ENCODE data around the gene INSYN2B.
"Not testable (repeated sequence)": the region's sequence is repeated elsewhere in the genome, so short reads cannot be mapped to it uniquely, and the experiment has no call there.

Gene INSYN2B

GRCh38 chr5:169850409-169850808 lies 129.9 kb downstream of the INSYN2B start:
- DNase-seq (ENCODE audit: low read depth in 2 of 2), result no peak

DNA sequence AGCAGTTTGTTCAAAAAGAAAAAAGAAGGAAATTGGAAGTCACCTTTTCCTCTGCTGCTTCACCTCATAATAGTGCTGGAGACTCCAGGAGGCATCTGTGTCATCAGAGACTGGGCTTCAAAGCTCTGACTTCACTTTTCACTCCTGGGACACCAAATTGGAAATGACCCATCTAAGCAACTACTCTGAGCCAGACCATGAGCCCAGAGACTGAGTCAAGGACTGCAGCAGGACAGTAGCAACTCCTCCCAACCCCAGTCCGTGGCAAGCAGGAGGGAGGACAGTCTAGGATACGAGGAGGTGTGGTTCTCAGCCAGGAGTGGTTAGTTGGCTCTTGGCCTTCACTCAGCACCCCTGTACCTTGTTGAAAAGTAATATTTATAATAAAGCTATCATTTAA lies 131.5 kb downstream of the INSYN2B start:
- DNase-seq (ENCODE audit: low read depth in 2 of 2), result no peak

GRCh38 chr5:169848271-169848670 lies 132.0 kb downstream of the INSYN2B start:
- DNase-seq (ENCODE audit: low read depth in 2 of 2), result no peak

- no peak for DNase-seq (ENCODE audit: low read depth in 2 of 2)
Observed at GRCh38 chr5:169847519-169847918, 132.8 kb downstream of the INSYN2B start.

DNA sequence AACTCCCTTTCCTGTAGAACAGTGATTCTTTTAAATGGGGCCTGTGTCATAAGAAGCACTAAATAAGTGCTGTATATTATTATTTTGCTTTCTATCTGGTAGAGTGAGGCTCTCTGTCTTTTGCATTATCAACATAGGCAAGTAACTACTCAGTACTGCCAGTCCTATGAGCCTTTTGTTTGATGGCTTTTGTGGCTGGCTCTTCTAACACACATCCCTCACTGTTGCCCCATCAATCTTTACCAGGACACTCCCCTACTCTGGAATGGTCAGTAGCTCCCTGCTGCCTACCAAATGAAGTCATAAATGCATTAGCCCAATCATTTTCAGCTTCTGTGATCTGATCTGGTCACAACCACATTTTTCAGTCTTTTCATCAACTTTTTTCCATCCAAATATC lies 137.6 kb downstream of the INSYN2B start:
- no peak for DNase-seq (ENCODE audit: low read depth in 2 of 2)

DNA sequence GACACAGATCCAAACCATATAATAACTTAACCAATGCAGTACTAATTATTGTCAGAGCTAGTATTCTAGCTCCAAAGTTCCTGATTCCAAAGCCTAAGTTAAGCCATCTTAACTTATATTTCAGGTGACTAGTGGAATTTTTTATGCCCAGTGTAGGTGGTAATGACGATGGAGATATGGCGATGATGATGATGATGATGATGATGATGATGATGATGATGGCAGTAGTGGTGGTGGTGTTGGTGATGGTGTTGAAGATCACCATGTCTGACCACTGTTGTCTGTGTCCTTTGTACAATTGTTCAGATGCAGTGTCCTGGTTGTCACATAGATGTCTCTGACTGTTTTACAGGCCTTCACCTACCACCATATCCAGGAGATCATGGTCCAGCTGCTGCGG lies 139.9 kb downstream of the INSYN2B start:
- DNase-seq (ENCODE audit: low read depth in 2 of 2), result no peak

GRCh38 chr5:169838688-169839087 lies 141.6 kb downstream of the INSYN2B start:
- no peak for DNase-seq (ENCODE audit: low read depth in 2 of 2)

DNA sequence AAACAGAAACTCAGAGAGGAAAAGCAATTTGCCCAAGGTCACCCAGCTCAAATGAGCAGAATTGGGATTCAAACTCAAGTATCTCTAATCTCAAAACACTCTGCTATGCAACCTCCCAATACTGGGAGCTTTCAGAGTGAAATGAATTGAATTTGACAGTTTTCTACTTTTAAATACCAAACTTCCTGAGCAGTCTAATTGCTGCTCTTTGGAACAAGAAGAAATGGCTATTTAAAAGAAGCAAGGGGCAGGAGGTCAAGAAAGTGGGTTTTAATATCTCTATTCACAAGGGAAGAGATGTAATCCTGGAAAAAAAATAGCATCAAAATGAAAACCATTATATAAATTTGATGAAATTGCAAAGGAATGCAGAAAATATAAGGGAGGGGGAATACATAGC lies 142.6 kb downstream of the INSYN2B start:
- no peak for DNase-seq (ENCODE audit: low read depth in 2 of 2)

DNA sequence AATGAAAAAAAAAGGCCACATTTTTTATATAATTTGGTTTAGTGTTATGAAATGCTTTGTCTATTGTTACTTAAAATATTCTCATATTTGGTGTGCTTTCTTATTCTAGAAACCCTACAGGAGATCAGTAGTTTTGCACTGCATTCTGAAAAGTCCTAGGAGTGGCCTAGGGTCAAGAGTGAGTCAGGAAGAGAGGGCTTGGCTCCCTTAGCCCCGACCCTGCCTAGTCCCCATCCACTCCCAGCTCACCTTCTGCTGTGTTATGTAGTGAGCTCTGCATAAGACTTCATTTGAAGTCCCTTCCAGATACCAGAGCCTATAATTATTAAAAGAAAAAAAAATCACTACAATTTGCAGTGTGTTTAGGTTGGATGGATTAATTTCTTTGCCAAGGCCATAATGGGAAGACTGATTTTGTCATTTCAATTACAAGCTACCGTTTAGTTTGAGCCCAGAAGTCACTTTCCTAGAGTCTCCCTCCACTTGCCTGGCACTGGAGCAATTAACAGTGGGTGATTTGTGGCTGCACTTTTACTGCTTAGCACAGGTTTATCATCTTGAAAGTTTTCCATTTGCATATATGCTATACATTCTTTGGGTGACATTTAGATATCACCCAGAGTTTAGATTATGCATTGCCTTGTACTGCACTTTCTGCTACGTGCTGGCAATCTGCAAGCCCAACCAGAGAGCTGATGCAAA lies 143.3 kb downstream of the INSYN2B start:
- no peak for DNase-seq (ENCODE audit: low read depth in 2 of 2)

DNA sequence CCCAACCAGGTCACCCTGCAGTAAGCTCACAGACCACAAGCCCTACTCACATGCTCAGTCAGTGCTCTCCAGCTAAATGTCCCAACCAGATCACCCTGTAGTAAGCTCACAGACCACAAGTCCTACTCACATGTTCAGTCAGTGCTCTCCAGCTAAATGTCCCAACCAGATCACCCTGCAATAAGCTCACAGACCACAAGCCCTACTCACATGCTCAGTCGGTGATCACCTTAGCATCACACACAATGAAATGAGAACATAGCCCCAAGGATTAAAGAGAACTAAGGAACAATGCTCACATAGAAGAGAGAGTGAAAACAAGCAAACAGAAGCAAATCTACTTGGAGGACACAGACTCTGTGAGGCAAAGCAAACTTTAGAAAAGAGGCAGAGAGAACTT lies 145.8 kb downstream of the INSYN2B start:
- DNase-seq (ENCODE audit: low read depth in 2 of 2), result not testable (repeated sequence)

DNA sequence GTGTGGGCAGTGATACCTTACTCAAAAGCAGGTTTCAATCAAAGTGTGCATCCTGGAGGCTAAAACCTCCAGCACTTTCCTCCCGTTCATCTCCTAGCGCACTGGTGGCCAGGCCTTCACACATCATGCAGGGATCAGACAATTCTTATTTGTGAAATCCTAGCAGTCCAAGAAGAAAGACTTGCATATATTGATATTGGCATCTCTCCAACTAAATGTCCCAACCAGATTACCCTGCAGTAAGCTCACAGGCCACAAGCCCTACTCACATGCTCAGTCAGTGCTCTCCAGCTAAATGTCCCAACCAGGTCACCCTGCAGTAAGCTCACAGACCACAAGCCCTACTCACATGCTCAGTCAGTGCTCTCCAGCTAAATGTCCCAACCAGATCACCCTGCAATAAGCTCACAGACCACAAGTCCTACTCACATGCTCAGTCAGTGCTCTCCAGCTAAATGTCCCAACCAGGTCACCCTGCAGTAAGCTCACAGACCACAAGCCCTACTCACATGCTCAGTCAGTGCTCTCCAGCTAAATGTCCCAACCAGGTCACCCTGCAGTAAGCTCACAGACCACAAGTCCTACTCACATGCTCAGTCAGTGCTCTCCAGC lies 146.5 kb downstream of the INSYN2B start:
- not testable (repeated sequence) for DNase-seq (ENCODE audit: low read depth in 2 of 2)

DNA sequence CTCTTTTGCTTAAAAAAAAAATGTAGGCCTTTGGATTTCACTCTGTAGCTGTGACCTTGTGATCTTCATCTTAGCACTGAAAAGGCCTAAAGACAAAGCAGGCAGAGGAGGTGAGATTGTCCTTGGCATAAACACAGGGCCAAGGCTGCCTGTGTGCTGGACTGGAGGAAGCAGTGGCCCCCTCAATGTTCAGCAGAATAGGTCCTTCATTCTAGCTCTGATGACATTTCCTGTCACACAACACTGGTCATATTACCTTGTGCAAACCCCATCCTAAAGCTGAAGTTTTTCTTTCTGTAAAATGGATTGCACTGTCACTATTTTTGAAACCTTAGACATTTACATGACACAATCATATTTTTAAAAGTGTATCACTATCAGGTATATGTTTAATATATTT lies 147.4 kb downstream of the INSYN2B start:
- no peak for DNase-seq (ENCODE audit: low read depth in 2 of 2)

DNA sequence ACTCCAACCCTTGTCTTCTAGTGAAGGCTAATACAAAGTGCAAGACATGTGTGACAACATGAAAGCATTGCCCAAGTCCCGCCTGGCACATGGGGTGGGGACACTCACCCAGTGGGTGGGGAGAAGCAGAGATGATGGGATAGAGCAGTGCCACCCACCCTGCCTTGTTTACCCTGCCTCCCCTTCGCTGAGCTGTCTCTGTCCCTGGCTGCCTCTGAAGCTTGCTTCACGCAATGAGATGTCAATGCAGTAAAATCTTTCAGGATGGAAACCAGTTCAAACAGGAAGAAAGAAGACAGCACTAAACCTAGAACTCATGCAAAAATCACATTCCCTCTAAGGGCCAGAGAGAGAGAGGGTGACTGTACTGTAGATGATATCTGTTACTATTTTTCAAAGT lies 148.0 kb downstream of the INSYN2B start:
- DNase-seq (ENCODE audit: low read depth in 2 of 2), result no peak

GRCh38 chr5:169831331-169831730 lies 149.0 kb downstream of the INSYN2B start:
- DNase-seq (ENCODE audit: low read depth in 2 of 2), result no peak

DNA sequence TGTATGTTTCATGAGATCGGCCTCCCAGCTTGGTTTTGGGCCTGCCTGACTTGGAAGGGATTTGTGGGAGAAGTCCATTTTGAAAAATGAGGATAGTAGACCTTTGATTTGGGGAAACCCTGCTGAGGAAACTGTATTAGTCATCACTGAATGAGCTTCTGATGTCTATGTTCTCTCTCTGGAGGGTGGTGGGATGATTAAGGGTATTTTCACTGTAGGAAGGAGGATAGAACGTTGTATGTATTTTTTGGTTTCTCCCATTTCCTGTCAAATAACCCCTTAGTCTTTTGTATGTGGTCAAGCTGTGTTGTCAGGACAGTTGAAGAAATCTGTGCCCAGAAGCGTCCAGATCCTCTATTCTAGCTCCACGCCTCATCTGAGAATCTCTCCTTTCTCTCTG lies 151.9 kb downstream of the INSYN2B start:
- DNase-seq (ENCODE audit: low read depth in 2 of 2), result no peak

DNA sequence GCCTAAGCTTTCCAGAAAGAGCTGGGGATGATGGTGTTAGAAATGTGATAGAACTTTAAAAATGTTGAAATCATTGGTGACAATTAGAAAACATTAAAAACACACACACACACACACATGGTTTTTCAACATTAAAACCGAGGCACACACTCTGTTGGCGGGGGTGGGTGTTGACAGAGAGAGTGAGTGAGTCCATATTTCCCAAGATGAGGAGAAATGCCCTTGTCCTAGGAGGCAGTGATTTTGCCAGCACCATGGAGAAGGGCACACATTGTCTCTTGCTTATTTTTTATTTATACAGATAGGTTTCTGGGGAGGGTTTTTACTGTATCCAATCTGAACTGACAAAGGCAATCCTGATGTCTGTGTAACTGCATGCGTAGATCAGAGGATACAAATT lies 152.5 kb downstream of the INSYN2B start:
- DNase-seq (ENCODE audit: low read depth in 2 of 2), result no peak

DNA sequence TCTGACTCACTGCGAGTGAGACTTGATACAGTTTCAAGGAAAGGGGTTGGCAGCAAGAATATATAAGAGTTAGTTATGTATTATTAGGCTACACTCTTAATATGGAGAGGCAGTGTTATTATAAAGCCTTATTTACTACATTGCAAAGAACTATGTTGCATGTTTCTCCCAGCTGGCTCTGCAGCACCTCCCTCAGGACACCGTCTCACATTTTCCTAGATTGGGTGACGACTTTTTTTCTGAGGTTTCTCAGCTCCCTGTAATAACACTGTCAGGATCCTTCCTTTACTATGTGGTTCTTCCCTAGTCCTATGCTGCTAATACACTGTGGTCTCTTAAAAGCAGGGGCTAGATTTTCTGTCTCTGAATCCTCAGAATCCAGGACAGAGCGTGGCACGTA lies 153.7 kb downstream of the INSYN2B start:
- no peak for DNase-seq (ENCODE audit: low read depth in 2 of 2)

GRCh38 chr5:169817031-169817430 lies 163.3 kb downstream of the INSYN2B start:
- DNase-seq (ENCODE audit: low read depth in 2 of 2), result no peak

DNA sequence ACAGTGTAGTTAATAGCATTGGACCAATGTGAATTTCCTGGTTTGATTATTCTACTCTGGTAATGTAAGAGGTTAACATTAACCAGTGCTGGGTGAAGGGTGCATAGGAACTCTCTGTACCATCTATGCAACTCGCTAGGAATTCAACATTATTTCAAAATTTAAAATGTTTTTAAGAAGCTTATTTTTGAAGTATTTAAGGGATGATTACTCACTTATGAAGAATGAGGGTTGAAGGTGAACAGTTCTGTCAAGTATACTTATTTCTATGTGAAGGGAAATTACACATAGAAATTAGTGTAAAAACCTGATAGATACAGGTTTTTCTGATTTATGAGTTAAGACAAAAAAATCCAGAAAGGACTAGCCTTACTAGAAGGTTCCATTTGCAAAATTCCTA lies 165.8 kb downstream of the INSYN2B start:
- no peak for DNase-seq (ENCODE audit: low read depth in 2 of 2)

All from stimulated activated CD4-positive, alpha-beta T cell treated with anti-CD3 and anti-CD28 coated beads, Interleukin-1b, Interleukin-23, amount 100 ng/mL, for 4 hours (primary cell).